DND-41 (cell line): Measurements from ENCODE around the gene ZDHHC18.
"Not testable (repeated sequence)": the region's sequence is repeated elsewhere in the genome, so short reads cannot be mapped to it uniquely, and the experiment has no call there.

ENCODE experiments used
- ATAC-seq: fragments of 200-7000 bp; cut with Tn5 transposase; 3 replicates; pipeline ENCODE4 v1.9.1; 2021; ENCODE audit warnings: low read depth; ENCODE audit not compliant: insufficient read depth
- DNase-seq: peaks from one replicate; pipeline ENCODE4 v3.0.0-alpha.2; 2020
- H2AFZ ChIP-seq: 2 replicates; pipeline ENCODE4 v1.6.0; 2012; ENCODE audit warnings: low read depth, low read length
- H3K27ac ChIP-seq: 2 replicates; pipeline ENCODE4 v1.5.1; 2012; ENCODE audit warnings: low read length, inconsistent platforms
- H3K27me3 ChIP-seq: fragments of 200-600 bp; sonication (generic); 2 replicates; pipeline ENCODE4 v1.6.0; 2012; ENCODE audit warnings: low read length, mild to moderate bottlenecking, inconsistent platforms; ENCODE audit not compliant: insufficient read depth, poor library complexity
- H3K36me3 ChIP-seq: 2 replicates; pipeline ENCODE4 v1.5.1; 2012; ENCODE audit warnings: low read length, inconsistent platforms; ENCODE audit not compliant: insufficient read depth
- H3K4me1 ChIP-seq: 2 replicates; pipeline ENCODE4 v1.5.1; 2012; ENCODE audit warnings: mild to moderate bottlenecking, low read length; ENCODE audit not compliant: insufficient read depth
- H3K4me2 ChIP-seq: 2 replicates; pipeline ENCODE4 v1.6.0; 2012; ENCODE audit warnings: mild to moderate bottlenecking, moderate library complexity, low read length, inconsistent platforms; ENCODE audit not compliant: insufficient read depth
- H3K4me3 ChIP-seq, 2 experiments: fragments of 200-600 bp in 1 of 2; shearing (Covaris generic) in 1 of 2; 2 replicates each; pipeline ENCODE4 v1.5.1; 2012 to 2016; ENCODE audit warnings: inconsistent platforms in 2 of 2, low read length in 2 of 2, mild to moderate bottlenecking in 2 of 2, low read depth in 1 of 2, moderate library complexity in 1 of 2
- H3K79me2 ChIP-seq: 2 replicates; pipeline ENCODE4 v1.6.0; 2012; ENCODE audit warnings: low read length, inconsistent platforms; ENCODE audit not compliant: insufficient read depth
- H3K9ac ChIP-seq: 2 replicates; pipeline ENCODE4 v1.6.0; 2012; ENCODE audit warnings: low read depth, mild to moderate bottlenecking, inconsistent platforms, low read length, moderate library complexity
- H3K9me3 ChIP-seq: 2 replicates; pipeline ENCODE4 v1.5.1; 2012; ENCODE audit warnings: low read length, moderate library complexity, mild to moderate bottlenecking, inconsistent platforms; ENCODE audit not compliant: insufficient read depth, severe bottlenecking
- H4K20me1 ChIP-seq: 2 replicates; pipeline ENCODE4 v1.6.0; 2012; ENCODE audit warnings: low read length; ENCODE audit not compliant: insufficient read depth
- CTCF ChIP-seq: IDR thresholded peaks from 2 replicates; pipeline ENCODE4 v1.5.1; 2012; ENCODE audit warnings: borderline replicate concordance, low read length, moderate library complexity, mild to moderate bottlenecking; ENCODE audit not compliant: poor library complexity, severe bottlenecking; ENCODE audit errors: extremely low read depth
- EZH2 ChIP-seq: IDR thresholded peaks from 3 replicates; pipeline ENCODE4 v1.6.1; 2012; ENCODE audit warnings: borderline replicate concordance, low read depth, mild to moderate bottlenecking, moderate library complexity, low read length, inconsistent platforms; ENCODE audit not compliant: severe bottlenecking

ZDHHC18 gene

GRCh38 chr1:26874896-26875295, 48.4 kb downstream of the ZDHHC18 start:
- Histone ChIP-seq H4K20me1 (0 out of 2 replicates have a peak, but pooled peaks cover 3% of the 10 kb centered on the region), H3K4me2 (no peak overlapping the region), H3K9ac (no peak overlapping the region), H3K27ac (no peak overlapping the region), H3K79me2 (no peaks in the 10 kb centered on the region), H3K4me3 (no peak overlapping the region), H2AFZ (no peak overlapping the region), H3K9me3 (no peaks in the 10 kb centered on the region), H3K27me3 (no peaks in the 10 kb centered on the region), H3K36me3 (peaks cover 24% of the 10 kb centered on the region), H3K4me1 (no peaks in the 10 kb centered on the region)
- no peak for TF ChIP-seq CTCF
- no peak for TF ChIP-seq EZH2
- no peak for ATAC-seq
- no peak for DNase-seq

GRCh38 chr1:26877326-26877725, 50.8 kb downstream of the ZDHHC18 start:
- Histone ChIP-seq H2AFZ (no peak overlapping the region), H3K27me3 (no peaks in the 10 kb centered on the region), H3K27ac (no peak overlapping the region), H3K36me3 (peaks cover 45% of the 10 kb centered on the region), H3K9me3 (no peaks in the 10 kb centered on the region), H3K4me3 (no peak overlapping the region), H3K79me2 (no peaks in the 10 kb centered on the region), H3K9ac (no peak overlapping the region), H3K4me2 (no peak overlapping the region), H4K20me1 (peaks cover 7% of the 10 kb centered on the region; the same call in 1 of the 2 replicates), H3K4me1 (no peaks in the 10 kb centered on the region)
- no peak for DNase-seq
- no peak for TF ChIP-seq EZH2
- no peak for TF ChIP-seq CTCF
- ATAC-seq = no peak

GRCh38 chr1:26879793-26880192, 53.3 kb downstream of the ZDHHC18 start:
- no peak overlapping the region for H2AFZ ChIP-seq
- H4K20me1 ChIP-seq = peaks cover 12% of the 10 kb centered on the region; the same call in 1 of the 2 replicates
- H3K36me3 ChIP-seq = peaks cover 69% of the 10 kb centered on the region
- H3K4me2 ChIP-seq = no peak overlapping the region
- DNase-seq (no peak), ATAC-seq (no peak)
- no peak overlapping the region for H3K4me3 ChIP-seq
- TF ChIP-seq CTCF (no peak), EZH2 (no peak)
- no peaks in the 10 kb centered on the region for H3K9me3 ChIP-seq
- no peaks in the 10 kb centered on the region for H3K4me1 ChIP-seq
- peaks cover 4% of the 10 kb centered on the region; the same call in 1 of the 2 replicates for H3K79me2 ChIP-seq
- H3K27ac ChIP-seq = no peak overlapping the region
- H3K9ac ChIP-seq = no peak overlapping the region
- H3K27me3 ChIP-seq = no peaks in the 10 kb centered on the region

GRCh38 chr1:26881611-26882010, 55.1 kb downstream of the ZDHHC18 start:
- peaks cover 78% of the 10 kb centered on the region for H3K36me3 ChIP-seq

More at GRCh38 chr1:26881611-26882010, 55.1 kb downstream of the ZDHHC18 start:
- H2AFZ ChIP-seq, DNase-seq, H3K9me3 ChIP-seq, H3K4me3 ChIP-seq, H3K4me1 ChIP-seq, ATAC-seq, H3K79me2 ChIP-seq, H3K4me2 ChIP-seq, H3K27me3 ChIP-seq, H3K27ac ChIP-seq, H3K9ac ChIP-seq: not testable (repeated sequence)
- peaks cover 12% of the 10 kb centered on the region; the same call in 1 of the 2 replicates for H4K20me1 ChIP-seq
